Astrocyte of the hippocampus (primary cell): ENCODE measurements around the gene OMA1.
"Not testable (repeated sequence)": the region's sequence is repeated elsewhere in the genome, so short reads cannot be mapped to it uniquely, and the experiment has no call there.

ENCODE experiments used
- DNase-seq: peaks from one replicate; pipeline ENCODE4 v3.0.0; 2011; ENCODE audit warnings: low read depth, low spot score

The OMA1 gene

DNA sequence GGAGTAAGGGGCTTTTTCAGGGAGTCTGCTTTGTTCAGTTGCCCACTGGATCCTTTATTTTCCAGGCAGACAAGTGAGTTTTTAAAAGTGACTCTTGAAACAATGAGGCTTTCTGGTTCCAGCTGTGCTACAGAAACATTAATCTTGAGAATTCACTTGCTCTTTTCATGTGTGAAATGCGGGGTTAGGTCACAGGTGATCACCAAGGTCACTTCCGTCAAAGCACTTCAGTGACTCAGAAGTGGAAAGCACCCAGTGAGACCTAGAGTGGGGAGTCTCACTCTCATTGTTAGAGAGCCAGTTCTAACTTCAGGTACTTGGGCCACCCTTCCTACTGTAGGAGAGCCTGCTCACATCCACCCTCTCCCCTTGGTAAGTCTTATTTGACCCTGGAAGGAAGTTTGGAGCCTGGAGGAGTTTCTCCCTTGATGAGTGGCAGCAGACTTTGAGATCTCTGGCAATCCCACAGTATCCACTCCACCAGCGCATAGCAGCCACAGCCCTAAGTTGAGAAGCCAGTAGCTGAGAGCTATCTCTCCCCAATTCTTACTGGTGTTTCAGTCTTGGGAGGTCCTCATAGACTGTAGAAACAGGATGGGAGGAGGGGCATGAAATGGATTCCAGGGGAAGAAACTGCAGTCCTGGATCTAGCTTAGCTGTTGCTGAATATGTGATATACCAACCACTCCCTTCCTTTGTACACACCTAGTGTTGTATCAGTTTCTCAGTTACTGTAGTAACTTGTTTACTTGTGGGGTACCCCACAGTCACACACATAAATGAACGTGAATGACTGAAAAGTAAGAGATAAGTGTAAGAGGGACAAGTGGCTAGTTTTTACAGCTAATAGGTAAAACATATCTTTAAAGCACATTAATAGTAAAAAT lies 27.4 kb upstream of the OMA1 start:
- no peak for DNase-seq

DNA sequence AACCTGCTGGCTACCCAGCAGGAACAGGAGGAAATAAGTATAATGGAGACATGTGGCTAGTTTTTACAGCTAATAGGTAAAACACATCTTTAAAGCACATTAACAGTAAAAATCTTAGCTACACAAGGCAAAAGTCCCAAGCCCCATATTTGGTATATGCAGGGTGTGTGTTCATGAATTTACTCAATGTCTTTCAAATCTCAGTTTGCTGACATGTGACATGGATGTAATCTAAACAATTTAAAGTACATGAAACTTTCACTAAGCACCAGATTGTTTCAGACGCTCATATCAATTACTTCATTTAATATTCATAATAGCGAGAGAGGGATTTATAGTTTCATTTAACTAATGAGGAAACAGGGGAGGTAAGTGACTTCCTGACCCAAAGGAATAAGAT lies 26.6 kb upstream of the OMA1 start:
- DNase-seq = no peak

DNA sequence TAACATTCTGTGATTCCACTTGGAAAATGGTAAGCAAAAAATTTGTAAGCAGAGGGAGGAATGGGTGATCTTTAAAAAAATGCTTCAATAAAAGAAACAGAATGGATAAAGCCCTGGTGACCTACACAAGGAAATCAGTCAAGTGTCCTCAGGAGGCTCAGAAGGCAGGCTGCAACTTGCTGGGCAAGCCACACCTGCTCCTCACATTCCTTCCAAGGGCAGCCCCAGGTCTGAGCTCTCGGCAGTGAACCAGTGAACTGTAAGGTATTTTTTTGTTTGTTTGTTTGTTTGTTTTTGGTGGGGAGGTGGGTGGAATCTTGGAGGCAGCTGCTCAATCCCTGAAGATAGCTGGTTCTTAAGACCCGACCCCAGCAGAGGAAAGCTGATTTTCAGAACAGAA lies 26.2 kb upstream of the OMA1 start:
- no peak for DNase-seq

DNA sequence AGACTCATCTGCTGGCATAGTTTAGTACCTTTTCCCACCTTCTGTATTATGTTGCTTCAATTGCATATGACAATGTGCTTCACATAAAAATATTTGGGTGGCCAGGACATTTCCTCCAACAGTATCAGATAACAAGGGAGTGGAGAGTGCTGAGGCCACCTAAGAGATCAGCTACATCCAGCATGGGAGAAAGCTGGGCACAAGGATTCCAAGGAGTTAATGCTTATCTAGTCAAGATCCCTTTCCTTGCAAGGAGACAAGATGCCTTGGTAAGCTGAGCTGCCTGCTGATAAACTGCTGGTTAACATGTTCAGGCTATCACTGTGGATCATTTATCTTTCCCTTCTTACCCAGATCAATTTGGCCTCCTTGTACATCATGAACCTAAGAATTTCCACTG lies 25.1 kb upstream of the OMA1 start:
- DNase-seq = no peak

DNA sequence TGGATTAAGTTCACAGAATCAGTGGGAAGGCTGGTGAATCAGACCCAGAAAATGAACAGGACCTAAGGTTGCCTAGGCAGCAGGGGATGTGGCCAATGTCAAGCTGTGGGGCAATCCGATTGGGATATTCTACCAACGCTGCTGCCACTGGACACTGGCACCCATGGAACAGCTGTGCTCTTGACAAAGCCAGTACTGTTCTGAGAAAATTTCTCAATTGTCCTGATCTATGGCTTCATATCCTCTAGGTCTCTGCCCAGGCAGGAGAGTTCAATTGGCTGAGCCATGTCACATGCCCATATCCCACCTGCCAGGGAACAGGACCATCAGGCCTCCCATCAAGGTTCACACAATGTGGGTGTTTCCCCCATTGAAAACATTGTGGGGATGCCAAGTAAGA lies 24.3 kb upstream of the OMA1 start:
- peak; percentile 15 for DNase-seq

DNA sequence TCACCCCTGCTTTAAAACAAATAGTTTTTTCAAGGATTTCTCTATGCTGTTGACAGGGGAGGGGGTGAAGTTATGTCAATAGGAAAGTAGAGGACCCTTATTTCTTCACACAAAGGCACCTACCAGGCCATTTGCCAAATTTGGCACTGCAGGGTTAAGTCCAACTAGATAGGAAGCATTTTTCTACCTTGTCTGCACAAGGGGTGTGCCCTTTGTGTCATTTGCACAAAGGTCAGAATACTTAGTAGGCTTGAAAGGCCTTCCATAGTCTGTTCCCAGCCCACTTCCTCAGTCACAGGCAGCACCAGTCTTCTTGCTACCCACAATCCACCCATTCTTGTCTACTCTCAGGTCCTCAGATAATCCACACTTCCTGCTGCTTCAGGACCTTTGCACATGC lies 23.6 kb upstream of the OMA1 start:
- DNase-seq = no peak

DNA sequence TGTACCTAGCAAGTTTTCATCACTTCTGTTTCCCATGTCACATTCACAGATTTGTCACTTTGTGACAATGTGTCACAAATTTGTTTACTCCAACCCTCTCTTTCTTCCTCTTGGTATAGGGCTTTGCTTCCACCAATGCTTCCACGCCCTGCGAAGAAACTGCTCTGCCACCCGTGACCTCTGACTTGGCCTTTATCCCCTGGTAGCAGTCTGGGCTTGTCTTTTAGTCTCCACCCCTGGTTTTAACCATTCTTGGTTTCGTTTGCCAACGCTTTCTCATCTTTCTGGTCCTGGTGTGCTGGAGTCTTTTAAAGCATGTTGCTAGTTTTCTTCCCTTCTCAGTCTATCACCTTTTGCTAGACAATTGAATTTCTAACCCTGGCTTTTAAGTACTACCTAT lies 22.4 kb upstream of the OMA1 start:
- no peak for DNase-seq

DNA sequence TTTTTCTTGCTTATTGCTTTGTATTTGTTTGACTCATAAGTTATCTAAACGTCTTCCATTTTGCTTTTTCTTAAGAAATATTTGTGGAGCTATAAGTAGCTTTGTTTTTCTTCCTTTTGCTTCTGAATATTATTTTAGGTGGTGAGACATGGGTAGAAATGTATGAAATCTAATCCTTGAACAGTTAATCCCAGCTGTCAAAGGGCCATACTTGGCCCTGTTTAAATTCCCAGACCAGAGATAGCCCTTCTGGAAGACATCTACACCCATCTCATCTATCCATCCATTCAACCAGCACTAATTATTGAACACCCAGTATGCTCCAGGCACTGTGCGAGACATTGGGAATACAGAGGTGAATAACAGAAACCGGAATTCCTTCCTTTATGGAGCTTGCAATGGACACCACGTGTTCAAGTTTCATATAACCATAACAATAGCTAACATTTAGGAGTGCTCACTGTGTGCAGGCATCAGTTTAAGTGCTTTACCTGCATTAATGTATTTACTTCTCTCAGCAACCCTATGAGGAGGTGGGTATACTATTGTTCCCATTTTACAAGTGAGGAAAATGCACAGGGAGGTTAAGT lies 21.8 kb upstream of the OMA1 start:
- no peak for DNase-seq

DNA sequence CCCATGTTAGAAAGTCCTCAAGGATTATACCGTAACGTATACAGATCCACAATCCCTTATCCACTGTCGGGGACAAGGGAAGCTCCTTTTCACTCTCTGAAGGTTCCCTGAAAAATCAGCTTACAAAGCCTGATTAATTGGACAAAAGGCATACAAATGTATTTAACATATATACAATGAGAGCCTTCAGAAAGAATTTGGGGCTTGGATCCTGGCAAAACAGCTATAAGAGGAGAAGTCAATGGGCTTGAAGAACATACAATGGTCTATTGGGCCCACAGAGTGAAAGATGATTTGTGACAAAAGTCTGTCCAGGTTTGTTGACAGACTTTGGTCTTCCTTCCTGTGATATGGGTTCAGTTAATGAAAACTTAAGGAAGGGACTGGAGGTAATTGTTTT lies 19.8 kb upstream of the OMA1 start:
- DNase-seq = no peak

DNA sequence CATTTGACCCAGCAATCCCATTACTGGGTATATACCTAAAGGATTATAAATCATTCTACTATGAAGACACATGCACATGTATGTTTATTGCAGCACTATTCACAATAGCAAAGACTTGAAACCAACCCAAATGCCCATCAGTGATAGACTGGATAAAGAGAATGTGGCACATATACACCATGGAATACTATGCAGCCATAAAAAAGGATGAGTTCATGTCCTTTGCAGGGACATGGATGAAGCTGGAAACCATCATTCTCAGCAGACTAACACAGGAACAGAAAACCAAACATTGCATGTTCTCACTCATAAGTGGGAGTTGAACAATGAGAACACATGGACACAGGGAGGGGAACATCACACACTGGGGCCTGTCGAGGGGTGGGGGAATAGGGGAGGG lies 17.2 kb upstream of the OMA1 start:
- DNase-seq = not testable (repeated sequence)

DNA sequence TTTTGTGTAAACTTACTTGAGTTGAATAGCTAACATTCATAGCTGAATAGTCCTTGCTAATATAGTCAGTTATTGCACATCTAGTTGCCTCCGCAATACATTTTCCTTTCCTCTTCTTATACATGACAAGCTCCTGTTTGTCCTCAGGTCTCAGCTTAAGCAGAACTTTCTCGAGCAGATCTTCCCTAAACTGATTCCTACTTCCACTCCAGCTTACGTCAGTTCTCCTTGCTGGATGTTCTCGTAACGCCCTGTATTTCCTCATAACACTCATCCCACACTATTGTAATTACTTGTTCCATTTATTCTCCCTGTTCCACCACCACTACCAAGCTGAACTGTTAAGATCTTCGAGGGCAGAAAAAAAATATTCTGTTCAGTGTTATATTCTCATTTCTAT lies 15.1 kb upstream of the OMA1 start:
- DNase-seq = no peak

DNA sequence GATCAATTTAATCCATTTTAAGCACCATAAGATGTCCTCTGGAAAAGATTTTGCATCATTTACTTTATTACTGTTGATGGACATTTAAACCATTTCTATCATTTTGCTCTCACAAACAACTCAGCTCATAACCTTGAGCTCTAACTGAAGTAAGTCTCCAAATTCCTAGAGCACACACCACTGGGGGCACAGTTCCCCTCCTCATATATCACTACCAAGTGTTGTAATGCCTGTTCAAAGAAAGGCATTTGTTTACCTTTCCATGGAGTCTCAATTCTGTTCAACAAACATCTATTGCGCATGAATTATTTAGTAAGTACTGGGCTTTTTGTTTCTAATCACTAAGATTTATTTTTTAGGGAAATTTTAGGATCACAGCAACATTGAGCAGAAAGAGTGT lies 8.9 kb upstream of the OMA1 start:
- DNase-seq = no peak

DNA sequence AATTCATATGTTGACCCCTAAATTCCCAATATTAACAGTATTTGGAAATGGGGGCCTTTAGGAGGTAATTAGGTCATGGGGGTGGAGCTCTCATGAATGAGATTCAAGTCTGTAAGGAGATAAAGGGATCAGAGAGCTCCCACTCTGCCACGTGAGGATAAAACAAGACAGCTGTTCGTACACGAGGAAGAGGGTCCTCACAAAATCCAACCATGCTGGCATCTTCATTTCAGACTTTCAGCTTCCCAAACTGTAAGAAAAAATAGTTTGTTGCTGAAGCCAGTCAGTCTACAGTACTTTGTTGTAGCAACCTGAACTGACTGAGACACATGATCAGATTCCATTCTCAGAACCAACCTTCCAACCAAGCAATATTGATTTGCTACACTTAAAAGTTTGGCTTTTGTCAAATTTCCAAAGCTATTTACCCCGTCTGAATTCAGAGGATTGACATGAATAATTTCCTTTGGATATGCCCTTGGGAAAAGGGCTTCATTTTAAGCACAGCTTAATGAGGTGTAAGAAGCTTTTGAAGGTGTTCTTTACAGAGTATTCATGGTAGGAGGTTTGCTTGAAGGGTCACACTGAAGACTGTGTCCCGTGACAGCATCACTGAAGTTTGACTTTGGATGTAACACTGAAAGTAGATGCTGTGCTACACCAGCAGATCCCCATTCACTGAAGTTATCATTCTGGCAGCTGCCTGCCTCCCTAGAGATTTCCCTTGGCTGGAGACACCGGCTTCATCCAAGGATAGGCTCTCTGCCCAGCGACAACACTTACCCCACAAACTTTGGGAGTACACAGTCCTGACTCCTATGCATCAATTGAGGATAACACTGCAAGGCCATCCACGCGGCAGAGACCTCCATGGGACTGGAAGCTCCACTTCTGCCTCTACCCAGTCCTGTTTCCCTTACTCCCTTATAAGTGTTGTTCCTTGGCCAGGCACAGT lies 4.9 kb upstream of the OMA1 start:
- no peak for DNase-seq

DNA sequence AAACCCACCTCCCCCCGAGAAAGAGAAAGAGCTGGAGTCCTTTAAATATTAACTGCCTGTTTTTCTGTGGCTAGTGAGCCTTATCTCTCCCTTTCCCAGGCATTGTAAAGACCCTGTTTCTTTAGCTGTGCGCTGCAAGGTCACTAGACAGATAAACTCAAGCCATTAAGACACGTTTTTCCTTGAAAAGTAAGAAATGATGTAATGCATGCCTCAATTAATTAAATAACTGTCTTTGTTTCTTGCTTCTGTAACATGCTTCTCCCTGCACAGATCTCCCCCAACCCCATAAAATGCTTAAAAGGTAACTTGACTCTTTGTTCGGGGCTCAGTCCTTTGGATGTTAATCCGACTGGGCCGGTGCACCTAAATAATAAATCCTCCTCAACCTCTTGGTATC lies 2.8 kb upstream of the OMA1 start:
- DNase-seq = not testable (repeated sequence)

DNA sequence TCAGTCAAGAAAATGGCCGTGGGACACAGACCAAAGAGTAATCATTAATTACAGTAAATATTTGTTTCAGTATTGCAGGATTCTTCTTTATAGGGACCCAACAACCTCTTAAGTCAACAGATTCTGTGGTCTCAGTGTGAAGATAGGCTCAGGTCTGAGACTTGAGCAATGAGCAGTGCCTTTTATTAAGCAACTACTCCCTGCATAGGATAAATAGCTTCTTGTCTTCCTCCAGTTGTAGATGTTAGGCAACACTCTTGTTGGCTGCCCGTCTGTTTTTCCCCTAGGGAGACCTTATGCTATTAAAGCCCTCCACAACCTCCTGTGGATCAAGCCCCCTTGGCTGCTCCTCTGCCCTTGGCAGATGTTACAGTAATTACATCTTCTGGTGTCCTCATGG lies 1.8 kb upstream of the OMA1 start:
- no peak for DNase-seq

DNA sequence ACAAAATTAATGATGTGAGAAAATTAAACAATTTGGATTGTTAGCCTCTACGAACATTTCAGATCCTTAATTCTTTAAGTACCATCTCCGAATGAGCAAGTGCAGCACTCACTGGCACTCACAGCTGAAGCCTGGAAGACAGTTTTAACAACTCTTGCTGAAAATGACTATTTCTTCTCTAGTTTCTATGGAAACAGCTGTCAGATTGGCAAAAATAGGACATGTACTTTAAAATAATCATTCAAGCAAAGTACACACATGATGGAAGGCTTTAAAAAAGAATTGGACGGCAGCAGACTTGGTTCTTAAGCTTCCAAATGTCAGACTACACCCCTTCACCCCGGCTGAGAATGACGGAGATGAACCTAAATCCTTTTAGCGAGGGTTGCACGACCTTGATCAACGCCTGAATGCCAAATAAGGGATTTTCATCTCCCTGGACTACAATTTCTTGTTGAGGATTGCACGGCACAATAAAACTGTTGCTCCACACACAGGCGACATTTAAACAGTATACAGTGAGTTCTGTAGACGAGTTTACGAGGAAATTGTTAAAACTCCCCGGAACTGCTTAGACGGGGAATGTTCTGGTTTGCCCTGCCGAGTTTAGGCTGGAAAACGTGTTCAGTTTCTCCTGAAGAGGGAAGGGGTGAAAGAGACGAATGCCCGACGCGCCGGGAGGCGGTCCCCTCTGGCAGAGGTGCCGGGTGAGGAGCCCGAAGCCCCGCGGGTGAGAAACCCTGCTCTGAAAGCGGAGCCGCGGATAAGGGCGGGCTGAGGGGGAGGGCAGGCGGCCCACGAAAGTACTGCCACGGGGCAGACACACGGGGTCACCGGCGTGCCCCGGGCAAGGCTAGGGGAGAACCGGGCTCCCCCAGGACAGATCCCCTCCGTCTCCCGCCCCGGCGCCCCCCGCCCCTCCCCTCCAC lies 671 bp downstream of the OMA1 start:
- peak; percentile 88 for DNase-seq

DNA sequence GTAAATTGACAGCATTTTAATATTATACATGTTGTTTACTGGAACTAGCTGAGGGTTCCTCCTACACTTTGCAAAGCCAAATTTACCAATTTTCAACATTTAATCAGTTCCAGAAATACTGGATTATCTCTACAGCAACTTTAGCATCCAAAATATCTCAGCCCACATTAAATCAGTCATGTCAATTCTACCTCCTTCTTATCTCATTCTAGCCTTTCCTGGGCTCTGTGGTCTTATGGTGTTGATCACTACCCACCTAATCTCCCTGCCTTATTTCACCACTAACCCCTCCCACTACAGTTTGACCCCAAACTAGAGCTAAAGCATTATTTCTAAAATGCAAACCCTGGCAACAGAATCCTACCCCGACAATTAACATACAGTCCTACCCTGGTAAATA lies 3.3 kb downstream of the OMA1 start:
- DNase-seq = no peak

DNA sequence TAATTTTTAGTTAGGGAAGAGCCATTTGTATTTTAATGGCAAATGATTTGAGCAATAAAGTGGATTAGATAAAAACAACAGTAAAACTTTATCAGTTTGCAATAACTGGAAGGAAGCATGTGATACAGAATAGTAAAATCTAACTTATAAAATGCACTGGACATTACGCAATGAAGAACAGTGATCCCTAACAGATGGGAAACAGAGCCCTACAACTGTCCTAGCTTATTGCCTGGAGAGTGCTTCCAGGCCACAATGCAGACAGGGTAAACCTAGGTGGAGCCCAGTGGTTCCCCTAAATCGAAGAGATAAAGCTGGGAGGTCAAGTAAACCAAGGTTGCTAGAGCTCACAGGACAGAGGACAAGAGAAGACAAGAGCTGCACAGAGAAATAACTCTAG lies 7.0 kb downstream of the OMA1 start:
- DNase-seq = no peak

DNA sequence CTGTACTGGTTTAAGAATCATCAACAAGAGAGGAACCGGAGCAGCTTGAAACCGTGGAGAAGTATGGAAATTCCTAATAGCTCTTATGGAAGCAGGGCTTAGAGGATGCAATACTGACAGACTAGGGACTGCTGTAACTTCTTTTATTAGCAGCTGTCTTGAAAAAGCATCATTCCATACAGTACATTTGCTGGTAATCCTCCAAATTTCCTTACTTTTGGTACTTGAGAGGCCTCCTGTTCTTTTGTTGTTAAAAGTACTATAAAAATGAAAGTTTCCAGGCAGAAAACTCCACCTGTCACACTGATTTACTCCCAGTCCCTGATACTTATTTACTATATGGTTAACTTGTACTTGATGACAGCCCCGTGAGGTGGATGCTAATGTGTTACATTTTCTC lies 7.7 kb downstream of the OMA1 start:
- DNase-seq = no peak

DNA sequence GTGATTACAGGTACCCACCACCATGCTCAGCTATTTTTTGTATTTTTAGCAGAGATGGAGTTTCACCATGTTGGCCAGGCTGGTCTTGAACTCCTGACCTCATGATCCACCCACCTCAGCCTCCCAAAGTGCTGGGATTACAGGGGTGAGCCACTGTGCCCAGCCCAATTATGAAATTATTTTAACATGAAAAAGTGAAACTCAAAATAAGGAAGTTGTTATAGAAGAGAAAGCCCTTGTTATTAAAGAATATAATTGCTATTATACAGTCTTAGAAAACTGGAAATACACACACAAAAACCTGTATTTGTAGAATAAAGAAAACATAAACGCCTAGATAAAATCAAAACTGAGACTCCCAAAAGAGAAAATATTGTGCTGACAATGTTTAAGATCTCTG lies 14.7 kb downstream of the OMA1 start:
- not testable (repeated sequence) for DNase-seq

DNA sequence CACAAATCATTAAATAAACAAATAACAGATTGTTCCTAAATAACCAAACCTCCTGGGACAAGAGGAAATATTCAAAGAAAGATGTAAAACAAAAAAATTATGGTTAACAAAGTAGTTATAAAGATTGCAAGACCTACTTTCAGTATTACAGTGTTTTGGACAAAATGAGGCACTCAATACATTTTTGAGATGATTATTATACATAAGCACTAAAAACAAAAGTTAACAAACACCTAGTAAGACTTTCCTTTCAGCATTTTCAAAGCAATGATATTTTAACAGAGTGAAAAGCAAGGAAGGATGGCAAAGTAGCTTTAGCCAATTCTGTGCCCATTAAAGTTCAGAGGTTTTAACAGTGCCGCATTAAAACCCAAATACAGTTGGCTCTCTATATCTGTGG lies 17.2 kb downstream of the OMA1 start:
- DNase-seq = no peak
